ENCODE measurements around the gene LCE2C.

The LCE2C gene

DNA sequence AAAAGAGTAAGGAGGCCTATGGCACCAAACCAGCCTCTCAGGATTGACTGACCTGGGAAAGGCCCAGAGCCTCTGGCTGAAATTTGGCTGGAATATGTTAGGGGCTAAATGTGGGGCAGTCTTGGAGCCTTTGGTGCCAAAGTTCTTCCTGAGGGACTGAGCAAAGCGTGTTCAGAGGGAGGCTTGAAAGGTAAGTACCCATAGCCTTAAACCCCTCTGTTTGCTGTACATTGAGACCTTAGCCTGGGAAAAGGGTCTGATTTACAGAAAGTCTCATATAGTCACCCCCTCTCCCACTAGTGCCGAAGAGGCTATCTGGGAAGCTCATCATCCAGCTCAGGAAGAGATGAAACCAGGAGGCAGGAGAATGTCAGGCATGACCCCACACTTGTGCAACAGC, 32.8 kb downstream of the LCE2C start, which contains the start of gene LCE4A:
LCE4A (plus strand) TSS at position 301 of the 400 bp plus-strand sequence. CDS start 916 bp downstream, outside the sequence.
- Histone ChIP-seq H3K27ac (ENCODE audit: low read depth in 2 of 2, low read length in 2 of 2) (no peak within 1 kb of the TSS), H3K4me1 (ENCODE audit: control insufficient read depth in 2 of 2, insufficient read depth in 2 of 2, low read length in 2 of 2) (no peaks in the 10 kb centered on the region), H3K27me3 (ENCODE audit: control insufficient read depth in 2 of 2, insufficient read depth in 2 of 2, low read length in 2 of 2) (no peaks in the 10 kb centered on the region), H3K36me3 (ENCODE audit: control insufficient read depth in 2 of 2, insufficient read depth in 2 of 2, low read length in 2 of 2) (no peaks in the 10 kb centered on the region), H3K4me3 (ENCODE audit: low read length in 2 of 2) (no peak within 1 kb of the TSS), H3K9me3 (ENCODE audit: control insufficient read depth in 2 of 2, low read length in 2 of 2) (no peaks in the 10 kb centered on the region), H3K9ac (ENCODE audit: low read depth in 1 of 2, low read length in 2 of 2) (no peak within 1 kb of the TSS)

DNA sequence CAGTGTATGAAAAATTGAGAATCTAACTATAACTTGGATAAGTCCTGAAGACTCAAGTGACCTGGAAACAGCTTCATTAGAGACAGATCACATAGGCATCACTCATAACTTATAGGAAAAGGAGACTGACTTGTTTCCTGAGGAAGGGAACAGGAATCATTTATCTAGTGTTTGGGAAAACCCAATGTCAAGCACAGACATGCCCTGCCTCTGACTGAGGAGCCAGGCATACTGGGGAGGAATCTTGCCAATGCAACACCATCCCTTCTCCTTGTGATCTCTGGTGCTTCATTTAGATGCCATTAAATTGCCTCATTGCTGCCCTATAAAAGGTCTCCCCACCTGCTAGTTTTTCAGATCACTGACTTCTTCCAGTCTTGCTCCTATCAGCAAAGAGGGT, 43.2 kb downstream of the LCE2C start:
- no peaks in the 10 kb centered on the region for H3K4me1 ChIP-seq (ENCODE audit: control insufficient read depth in 2 of 2, insufficient read depth in 2 of 2, low read length in 2 of 2)
- no peak overlapping the region for H3K9ac ChIP-seq (ENCODE audit: low read depth in 1 of 2, low read length in 2 of 2)
- H3K27me3 ChIP-seq (ENCODE audit: control insufficient read depth in 2 of 2, insufficient read depth in 2 of 2, low read length in 2 of 2) = no peaks in the 10 kb centered on the region
- H3K4me3 ChIP-seq (ENCODE audit: low read length in 2 of 2) = no peak overlapping the region
- H3K27ac ChIP-seq (ENCODE audit: low read depth in 2 of 2, low read length in 2 of 2) = no peak overlapping the region
- no peaks in the 10 kb centered on the region for H3K9me3 ChIP-seq (ENCODE audit: control insufficient read depth in 2 of 2, low read length in 2 of 2)
- no peaks in the 10 kb centered on the region for H3K36me3 ChIP-seq (ENCODE audit: control insufficient read depth in 2 of 2, insufficient read depth in 2 of 2, low read length in 2 of 2)

DNA sequence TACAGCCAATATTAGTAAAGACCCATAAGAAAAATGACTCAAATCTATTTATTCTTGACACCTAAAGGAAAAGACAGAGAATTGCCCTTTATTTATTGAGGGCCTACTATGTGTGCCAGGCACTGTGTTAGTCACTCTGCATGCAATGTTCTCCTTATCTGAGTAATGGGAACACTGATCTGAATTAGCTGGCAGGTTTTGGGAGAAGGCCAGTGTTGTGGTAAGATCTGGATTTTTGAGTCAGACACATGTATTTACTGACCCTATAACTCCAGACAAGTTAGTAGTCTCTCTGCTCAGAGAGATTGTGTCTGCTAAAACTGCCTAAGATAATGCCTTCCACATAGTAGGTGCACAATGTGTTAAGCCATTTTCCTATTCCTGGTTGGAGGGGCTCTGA, 50.2 kb downstream of the LCE2C start:
- no peak overlapping the region for H3K4me3 ChIP-seq (ENCODE audit: low read length in 2 of 2)
- H3K36me3 ChIP-seq (ENCODE audit: control insufficient read depth in 2 of 2, insufficient read depth in 2 of 2, low read length in 2 of 2) = no peaks in the 10 kb centered on the region
- H3K9ac ChIP-seq (ENCODE audit: low read depth in 1 of 2, low read length in 2 of 2) = no peak overlapping the region
- no peaks in the 10 kb centered on the region for H3K9me3 ChIP-seq (ENCODE audit: control insufficient read depth in 2 of 2, low read length in 2 of 2)
- H3K27me3 ChIP-seq (ENCODE audit: control insufficient read depth in 2 of 2, insufficient read depth in 2 of 2, low read length in 2 of 2) = no peaks in the 10 kb centered on the region
- no peak overlapping the region for H3K27ac ChIP-seq (ENCODE audit: low read depth in 2 of 2, low read length in 2 of 2)
- no peaks in the 10 kb centered on the region for H3K4me1 ChIP-seq (ENCODE audit: control insufficient read depth in 2 of 2, insufficient read depth in 2 of 2, low read length in 2 of 2)

Measured in mucosa of rectum (tissue), 2 donors.